ENCODE measurements around the gene ARNT2.

DNA sequence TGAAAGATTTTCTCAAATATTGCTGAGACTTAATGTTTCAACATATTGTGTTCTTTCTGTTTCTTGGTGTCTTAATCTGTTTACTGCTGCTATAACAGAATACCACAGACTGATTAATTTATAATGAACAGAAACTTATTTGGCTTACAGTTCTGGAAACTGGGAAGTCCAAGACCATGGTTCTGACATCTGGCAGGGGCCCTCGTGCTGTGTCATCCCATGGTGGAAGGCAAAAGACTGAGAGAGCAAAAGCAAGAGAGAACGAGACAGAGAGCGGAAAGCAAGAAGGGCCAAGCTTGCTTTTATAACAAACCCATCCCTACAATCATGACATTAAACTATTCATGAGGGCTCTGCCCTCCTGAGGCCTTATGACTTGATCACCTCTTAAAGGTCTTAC lies 88.7 kb downstream of the ARNT2 start:
- TF ChIP-seq CTCF (IDR thresholded peaks at IDR 0.05): no peak
- TF ChIP-seq, protein P1, sequence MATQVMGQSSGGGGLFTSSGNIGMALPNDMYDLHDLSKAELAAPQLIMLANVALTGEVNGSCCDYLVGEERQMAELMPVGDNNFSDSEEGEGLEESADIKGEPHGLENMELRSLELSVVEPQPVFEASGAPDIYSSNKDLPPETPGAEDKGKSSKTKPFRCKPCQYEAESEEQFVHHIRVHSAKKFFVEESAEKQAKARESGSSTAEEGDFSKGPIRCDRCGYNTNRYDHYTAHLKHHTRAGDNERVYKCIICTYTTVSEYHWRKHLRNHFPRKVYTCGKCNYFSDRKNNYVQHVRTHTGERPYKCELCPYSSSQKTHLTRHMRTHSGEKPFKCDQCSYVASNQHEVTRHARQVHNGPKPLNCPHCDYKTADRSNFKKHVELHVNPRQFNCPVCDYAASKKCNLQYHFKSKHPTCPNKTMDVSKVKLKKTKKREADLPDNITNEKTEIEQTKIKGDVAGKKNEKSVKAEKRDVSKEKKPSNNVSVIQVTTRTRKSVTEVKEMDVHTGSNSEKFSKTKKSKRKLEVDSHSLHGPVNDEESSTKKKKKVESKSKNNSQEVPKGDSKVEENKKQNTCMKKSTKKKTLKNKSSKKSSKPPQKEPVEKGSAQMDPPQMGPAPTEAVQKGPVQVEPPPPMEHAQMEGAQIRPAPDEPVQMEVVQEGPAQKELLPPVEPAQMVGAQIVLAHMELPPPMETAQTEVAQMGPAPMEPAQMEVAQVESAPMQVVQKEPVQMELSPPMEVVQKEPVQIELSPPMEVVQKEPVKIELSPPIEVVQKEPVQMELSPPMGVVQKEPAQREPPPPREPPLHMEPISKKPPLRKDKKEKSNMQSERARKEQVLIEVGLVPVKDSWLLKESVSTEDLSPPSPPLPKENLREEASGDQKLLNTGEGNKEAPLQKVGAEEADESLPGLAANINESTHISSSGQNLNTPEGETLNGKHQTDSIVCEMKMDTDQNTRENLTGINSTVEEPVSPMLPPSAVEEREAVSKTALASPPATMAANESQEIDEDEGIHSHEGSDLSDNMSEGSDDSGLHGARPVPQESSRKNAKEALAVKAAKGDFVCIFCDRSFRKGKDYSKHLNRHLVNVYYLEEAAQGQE (IDR thresholded peaks at IDR 0.05; ENCODE audit: insufficient read depth in 1 of 2, low read depth in 2 of 2, low read length in 1 of 2): no peak
